Vagina (tissue), 2 donors: Measurements from ENCODE around the gene ZNF683.

Experiments
- POLR2A ChIP-seq, 2 donors: fragments of 450-650 bp; IDR thresholded peaks; one replicate each; pipeline ENCODE4 v1.6.1; 2017; ENCODE audit warnings: antibody characterized with exemption in 2 of 2, mild to moderate bottlenecking in 2 of 2, moderate library complexity in 2 of 2
- POLR2AphosphoS5 ChIP-seq, 2 donors: sonication (generic); formaldehyde crosslinking; IDR thresholded peaks; one replicate each; pipeline ENCODE4 v1.9.0; 2017; ENCODE audit warnings: antibody characterized with exemption in 2 of 2, mild to moderate bottlenecking in 2 of 2, low read depth in 1 of 2; ENCODE audit not compliant: insufficient read depth in 1 of 2
- TF ChIP-seq, protein P1 (sequence below), 3 experiments: fragments of 450-650 bp in 2 of 3; fragments of 200-600 bp in 1 of 3; sonication (generic) in 1 of 3; IDR thresholded peaks; one replicate each; pipeline ENCODE4 v1.5.1; 2017 to 2019; ENCODE audit warnings: antibody characterized with exemption in 3 of 3, mild to moderate bottlenecking in 2 of 3, moderate library complexity in 2 of 3

- TF ChIP-seq, protein P1, sequence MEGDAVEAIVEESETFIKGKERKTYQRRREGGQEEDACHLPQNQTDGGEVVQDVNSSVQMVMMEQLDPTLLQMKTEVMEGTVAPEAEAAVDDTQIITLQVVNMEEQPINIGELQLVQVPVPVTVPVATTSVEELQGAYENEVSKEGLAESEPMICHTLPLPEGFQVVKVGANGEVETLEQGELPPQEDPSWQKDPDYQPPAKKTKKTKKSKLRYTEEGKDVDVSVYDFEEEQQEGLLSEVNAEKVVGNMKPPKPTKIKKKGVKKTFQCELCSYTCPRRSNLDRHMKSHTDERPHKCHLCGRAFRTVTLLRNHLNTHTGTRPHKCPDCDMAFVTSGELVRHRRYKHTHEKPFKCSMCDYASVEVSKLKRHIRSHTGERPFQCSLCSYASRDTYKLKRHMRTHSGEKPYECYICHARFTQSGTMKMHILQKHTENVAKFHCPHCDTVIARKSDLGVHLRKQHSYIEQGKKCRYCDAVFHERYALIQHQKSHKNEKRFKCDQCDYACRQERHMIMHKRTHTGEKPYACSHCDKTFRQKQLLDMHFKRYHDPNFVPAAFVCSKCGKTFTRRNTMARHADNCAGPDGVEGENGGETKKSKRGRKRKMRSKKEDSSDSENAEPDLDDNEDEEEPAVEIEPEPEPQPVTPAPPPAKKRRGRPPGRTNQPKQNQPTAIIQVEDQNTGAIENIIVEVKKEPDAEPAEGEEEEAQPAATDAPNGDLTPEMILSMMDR (IDR thresholded peaks at IDR 0.05), result no peak
- no peak for TF ChIP-seq POLR2A (IDR thresholded peaks at IDR 0.05)
- TF ChIP-seq POLR2AphosphoS5 (IDR thresholded peaks at IDR 0.05; ENCODE audit: insufficient read depth in 1 of 2, low read depth in 1 of 2), result no peak
These were observed 4.1 kb downstream of the ZNF683 start for GRCh38 chr1:26368486-26368885.
